Hepatocyte (in vitro differentiated cells): ENCODE results near the gene OTULIN. TPM values are rescaled to one million over a fixed set of nuclear protein-coding genes. Genes with fewer than 3 reads are reported as not detected.

ENCODE experiments used
- DNase-seq: peaks from one replicate; pipeline ENCODE4 v3.0.0-alpha.2; 2016; ENCODE audit warnings: low spot score
- H2AFZ ChIP-seq: fragments of 200-600 bp; sonication (generic); 2 replicates; pipeline ENCODE4 v1.6.0; 2016; ENCODE audit warnings: antibody characterized with exemption, mild to moderate bottlenecking
- H3K27ac ChIP-seq: fragments of 200-600 bp; sonication (generic); 2 replicates; pipeline ENCODE4 v1.5.1; 2016; ENCODE audit warnings: mild to moderate bottlenecking
- H3K27me3 ChIP-seq: fragments of 200-600 bp; sonication (generic); 2 replicates; pipeline ENCODE4 v1.6.1; 2016
- H3K36me3 ChIP-seq: fragments of 200-600 bp; sonication (generic); replicated peaks from 2 replicates; pipeline ENCODE4 v1.5.1; 2016; ENCODE audit warnings: low read depth; ENCODE audit not compliant: insufficient read depth
- H3K4me1 ChIP-seq: fragments of 200-600 bp; sonication (generic); 2 replicates; pipeline ENCODE4 v1.5.1; 2016; ENCODE audit warnings: mild to moderate bottlenecking, moderate library complexity; ENCODE audit not compliant: insufficient read depth
- H3K4me2 ChIP-seq: fragments of 200-600 bp; sonication (generic); 2 replicates; pipeline ENCODE4 v1.6.0; 2016
- H3K4me3 ChIP-seq: fragments of 200-600 bp; sonication (generic); 2 replicates; pipeline ENCODE4 v1.5.1; 2016; ENCODE audit warnings: mild to moderate bottlenecking
- H3K79me2 ChIP-seq: fragments of 200-600 bp; sonication (generic); 2 replicates; pipeline ENCODE4 v1.6.0; 2017; ENCODE audit warnings: mild to moderate bottlenecking
- H3K9me2 ChIP-seq: fragments of 200-600 bp; sonication (generic); replicated peaks from 2 replicates; pipeline ENCODE4 v1.6.0; 2017; ENCODE audit warnings: mild to moderate bottlenecking; ENCODE audit not compliant: insufficient read depth
- H3K9me3 ChIP-seq: fragments of 200-600 bp; sonication (generic); 2 replicates; pipeline ENCODE4 v1.5.1; 2016; ENCODE audit warnings: low read depth, mild to moderate bottlenecking
- H4K20me1 ChIP-seq: fragments of 200-600 bp; sonication (generic); 2 replicates; pipeline ENCODE4 v1.6.0; 2016; ENCODE audit warnings: mild to moderate bottlenecking; ENCODE audit not compliant: insufficient read depth, poor library complexity, severe bottlenecking
- EZH2 ChIP-seq: fragments of 200-600 bp; sonication (generic); IDR thresholded peaks from 2 replicates; pipeline ENCODE4 v1.6.1; 2016; ENCODE audit warnings: antibody characterized with exemption, mild to moderate bottlenecking, borderline replicate concordance
- EZH2phosphoT487 ChIP-seq: fragments of 200-600 bp; sonication (generic); IDR thresholded peaks from one replicate; pipeline ENCODE4 v1.6.1; 2018; ENCODE audit warnings: antibody characterized with exemption, mild to moderate bottlenecking, low read depth, moderate library complexity; ENCODE audit not compliant: unreplicated experiment, severe bottlenecking
- WGBS: methylation state at CpG from one replicate; pipeline ENCODE4 v1.1.6; 2016; ENCODE audit warnings: low lambda C conversion rate; ENCODE audit errors: missing lambda C conversion rate; 5-methylcytosine and 5-hydroxymethylcytosine counted together
- polyA plus RNA-seq: library from polyadenylated mRNA; unstranded; fragments of >200 nt; fragmentation: Nextera tagmentation; extraction: Ambion mirVana; gene quantifications from 2 replicates; pipeline ENCODE4 v1.2.1, GENCODE V29; 2016
- total RNA-seq: library from RNA; depleted of rRNA; stranded (reverse); fragments of >200 nt; gene quantifications from 2 replicates; pipeline ENCODE4 v1.2.3, GENCODE V29; 2014
- TF ChIP-seq, protein P1 (sequence below): fragments of 200-600 bp; sonication (generic); IDR thresholded peaks from 2 replicates; pipeline ENCODE4 v1.5.1; 2016; ENCODE audit warnings: antibody characterized with exemption, mild to moderate bottlenecking; ENCODE audit not compliant: poor library complexity

OTULIN gene
- total and polyA plus RNA-seq, 2 experiments from 2014 or later, result 21.0 to 45.2 TPM

DNA sequence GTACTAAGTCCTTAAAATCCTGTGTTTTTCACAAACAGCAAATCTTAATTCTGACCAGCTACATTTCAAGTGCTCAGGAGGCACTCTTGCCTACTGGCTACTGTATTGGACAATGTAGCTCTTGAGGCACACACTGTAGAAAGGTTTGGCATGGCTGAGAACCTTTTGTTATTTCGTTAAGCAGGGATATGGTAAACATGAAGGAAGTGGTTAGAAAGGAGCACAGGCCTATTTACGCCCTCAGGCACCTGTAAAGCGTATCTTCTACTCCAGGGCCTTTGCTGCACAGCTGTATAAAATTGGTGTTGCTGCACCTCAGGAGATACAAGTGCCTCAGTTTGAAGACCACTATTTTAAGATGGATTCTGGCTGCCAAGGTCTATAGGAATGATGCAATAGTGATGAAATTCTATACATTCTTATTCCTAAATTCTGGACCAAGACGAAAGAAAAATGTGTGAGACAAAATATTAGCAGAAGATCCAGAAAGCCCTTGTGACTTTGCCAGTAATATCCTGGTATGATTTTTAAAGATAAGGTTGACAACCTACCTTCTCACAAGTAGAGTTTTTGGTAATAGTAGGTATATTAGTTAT lies 9.3 kb upstream of the OTULIN start:
- Histone ChIP-seq H3K27me3 (peaks cover 8% of the 10 kb centered on the region), H3K4me1 (no peaks in the 10 kb centered on the region), H3K4me3 (no peak overlapping the region), H3K4me2 (no peak overlapping the region), H3K36me3 (no peaks in the 10 kb centered on the region), H4K20me1 (no peaks in the 10 kb centered on the region), H3K9me2 (no peaks in the 10 kb centered on the region), H3K27ac (no peak overlapping the region), H2AFZ (no peak overlapping the region), H3K9me3 (no peaks in the 10 kb centered on the region), H3K79me2 (no peaks in the 10 kb centered on the region)
- TF ChIP-seq EZH2phosphoT487, result no peak
- TF ChIP-seq, protein P1, sequence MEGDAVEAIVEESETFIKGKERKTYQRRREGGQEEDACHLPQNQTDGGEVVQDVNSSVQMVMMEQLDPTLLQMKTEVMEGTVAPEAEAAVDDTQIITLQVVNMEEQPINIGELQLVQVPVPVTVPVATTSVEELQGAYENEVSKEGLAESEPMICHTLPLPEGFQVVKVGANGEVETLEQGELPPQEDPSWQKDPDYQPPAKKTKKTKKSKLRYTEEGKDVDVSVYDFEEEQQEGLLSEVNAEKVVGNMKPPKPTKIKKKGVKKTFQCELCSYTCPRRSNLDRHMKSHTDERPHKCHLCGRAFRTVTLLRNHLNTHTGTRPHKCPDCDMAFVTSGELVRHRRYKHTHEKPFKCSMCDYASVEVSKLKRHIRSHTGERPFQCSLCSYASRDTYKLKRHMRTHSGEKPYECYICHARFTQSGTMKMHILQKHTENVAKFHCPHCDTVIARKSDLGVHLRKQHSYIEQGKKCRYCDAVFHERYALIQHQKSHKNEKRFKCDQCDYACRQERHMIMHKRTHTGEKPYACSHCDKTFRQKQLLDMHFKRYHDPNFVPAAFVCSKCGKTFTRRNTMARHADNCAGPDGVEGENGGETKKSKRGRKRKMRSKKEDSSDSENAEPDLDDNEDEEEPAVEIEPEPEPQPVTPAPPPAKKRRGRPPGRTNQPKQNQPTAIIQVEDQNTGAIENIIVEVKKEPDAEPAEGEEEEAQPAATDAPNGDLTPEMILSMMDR, result no peak
- TF ChIP-seq EZH2, result no peak
- no peak for DNase-seq
- 60% methylated on average over 4 of the region's 4 CpGs for WGBS

DNA sequence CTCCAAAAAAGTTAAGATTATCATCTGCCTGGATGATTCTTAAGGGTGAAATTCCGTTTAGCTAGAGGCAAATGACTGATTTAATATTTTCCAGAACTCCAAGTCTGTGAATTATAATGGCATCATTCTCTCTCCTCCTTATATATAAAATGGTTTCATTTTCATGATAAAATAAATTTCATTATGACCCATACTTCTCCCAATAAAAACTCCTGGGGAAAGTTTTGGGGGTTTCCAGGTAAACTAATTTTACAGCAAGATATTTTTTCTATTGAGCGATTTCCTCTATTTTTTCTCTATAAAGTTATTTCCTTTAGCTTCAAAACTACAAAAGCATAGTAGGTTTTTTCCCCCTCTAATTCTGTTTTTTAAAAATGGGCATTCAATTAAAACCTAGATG lies 7.6 kb upstream of the OTULIN start:
- Histone ChIP-seq H3K27me3 (peaks cover 5% of the 10 kb centered on the region), H3K36me3 (no peaks in the 10 kb centered on the region), H3K9me2 (no peaks in the 10 kb centered on the region), H2AFZ (no peak overlapping the region), H3K4me2 (no peak overlapping the region), H3K4me1 (no peaks in the 10 kb centered on the region), H3K9me3 (no peaks in the 10 kb centered on the region), H4K20me1 (no peaks in the 10 kb centered on the region), H3K79me2 (no peaks in the 10 kb centered on the region), H3K4me3 (no peak overlapping the region), H3K27ac (no peak overlapping the region)
- no peak for TF ChIP-seq EZH2phosphoT487
- TF ChIP-seq, protein P1, result no peak
- TF ChIP-seq EZH2, result no peak
- DNase-seq, result no peak
- 51% methylated on average over 2 of the region's 2 CpGs for WGBS

DNA sequence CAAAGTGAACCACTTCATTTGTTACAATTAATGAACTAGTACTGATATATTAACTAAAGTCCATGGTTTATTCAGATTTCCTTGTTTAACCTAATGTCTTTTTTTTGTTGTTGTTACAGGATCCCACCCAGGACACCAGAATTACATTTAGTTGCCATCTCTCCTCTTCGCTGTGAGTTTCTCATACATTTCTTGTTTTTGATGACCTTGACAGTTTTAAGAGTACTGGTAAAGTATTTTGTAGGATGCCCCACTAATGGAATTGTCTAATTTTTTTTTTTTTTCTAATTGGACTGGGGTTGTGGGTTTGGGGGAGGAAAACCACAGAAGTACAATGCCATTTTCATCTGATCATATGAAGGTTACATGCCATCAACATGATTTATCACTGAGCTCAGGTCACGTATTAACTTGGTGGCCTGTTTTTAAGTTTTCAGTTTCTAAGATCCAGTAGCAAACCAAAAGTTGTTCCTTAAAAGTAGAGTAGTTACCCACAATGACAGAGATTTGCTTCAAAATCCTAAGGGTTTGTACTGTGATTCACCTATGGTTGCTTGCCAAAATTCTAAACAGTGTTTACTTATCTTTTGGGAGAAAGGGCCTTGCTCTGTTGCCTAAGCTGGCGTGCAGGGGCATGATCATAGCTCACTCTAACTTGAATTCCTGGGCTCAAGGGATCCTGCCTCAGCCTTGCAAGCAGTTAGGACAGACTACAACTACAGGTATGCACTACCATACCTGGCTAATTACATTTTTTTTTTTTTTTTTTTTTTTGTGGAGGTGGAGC lies 4.5 kb upstream of the OTULIN start:
- Histone ChIP-seq H4K20me1 (no peaks in the 10 kb centered on the region), H3K79me2 (peaks cover 9% of the 10 kb centered on the region), H3K36me3 (no peaks in the 10 kb centered on the region), H3K9me2 (no peaks in the 10 kb centered on the region), H3K4me3 (no peak overlapping the region), H2AFZ (no peak overlapping the region), H3K9me3 (no peaks in the 10 kb centered on the region), H3K27ac (no peak overlapping the region), H3K4me2 (no peak overlapping the region), H3K27me3 (no peaks in the 10 kb centered on the region), H3K4me1 (no peaks in the 10 kb centered on the region)
- no peak for TF ChIP-seq EZH2phosphoT487
- no peak for TF ChIP-seq EZH2
- TF ChIP-seq, protein P1, result no peak
- 88% methylated on average over 3 of the region's 3 CpGs for WGBS
- DNase-seq, result no peak
